ENCODE measurements around the gene CERCAM.
"Not testable (repeated sequence)": the region's sequence is repeated elsewhere in the genome, so short reads cannot be mapped to it uniquely, and the experiment has no call there.

Gene CERCAM

GRCh38 chr9:128421482-128421996 lies 882 bp downstream of the CERCAM start:
- no peak for DNase-seq (ENCODE audit: extremely low spot score)
- no peak for TF ChIP-seq CTCF (IDR thresholded peaks at IDR 0.05; ENCODE audit: control extremely low read depth, extremely low read depth, low read depth, missing control alignments)
- POLR2A ChIA-PET, result no interaction called here
- CTCF ChIA-PET, result interaction anchor here (0.9 to 7.6 kb wide), 8 partner anchors 10 to 408 kb away, joined by 3 to 49 read pairs (median 4); partner anchors contain the start of genes ODF2 and SPOUT1

GRCh38 chr9:128422022-128422782 lies 1.5 kb downstream of the CERCAM start:
- DNase-seq (ENCODE audit: extremely low spot score); POLR2A ChIA-PET: not testable (repeated sequence)
- CTCF ChIA-PET, result interaction anchor here (1.5 to 7.6 kb wide), 3 partner anchors 11 to 60 kb away, joined by 3 to 49 read pairs (median 38); no protein-coding TSS in a partner anchor

DNA sequence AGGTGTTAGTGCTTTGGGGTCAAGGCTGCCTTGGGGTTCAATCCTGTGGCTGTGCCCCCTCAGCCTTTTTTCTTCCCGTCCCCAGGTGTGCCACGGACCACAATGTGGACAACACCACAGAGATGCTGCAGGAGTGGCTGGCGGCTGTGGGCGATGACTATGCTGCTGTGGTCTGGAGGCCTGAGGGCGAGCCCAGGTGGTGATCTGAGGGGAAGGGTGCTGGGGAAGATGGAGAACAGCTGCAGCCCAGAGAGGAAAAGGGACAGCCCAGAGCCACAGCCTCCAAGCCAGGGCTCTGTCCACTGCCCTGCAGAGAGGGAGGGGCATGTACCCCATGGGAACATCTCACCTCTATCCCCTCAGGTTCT lies 2.1 kb downstream of the CERCAM start:
- no peak for DNase-seq (ENCODE audit: extremely low spot score)
- POLR2A ChIA-PET, result no interaction called here
- TF ChIP-seq CTCF (IDR thresholded peaks at IDR 0.05; ENCODE audit: control extremely low read depth, extremely low read depth, low read depth, missing control alignments), result no peak
- CTCF ChIA-PET, result interaction anchor here (1.5 to 7.6 kb wide), 3 partner anchors 11 to 60 kb away, joined by 3 to 49 read pairs (median 38); no protein-coding TSS in a partner anchor

GRCh38 chr9:128423356-128423755 lies 2.7 kb downstream of the CERCAM start:
- ChIA-PET POLR2A (interaction anchor here (0.7 kb wide), 1 partner anchor 594 kb away, joined by 3 read pairs; no protein-coding TSS in a partner anchor), CTCF (interaction anchor here (1.0 to 7.6 kb wide), 2 partner anchors 15 to 61 kb away, joined by 4 to 49 read pairs; no protein-coding TSS in a partner anchor)
- DNase-seq (ENCODE audit: extremely low spot score), result not testable (repeated sequence)

- POLR2A ChIA-PET, result no interaction called here
- CTCF ChIA-PET, result interaction anchor here (1.0 to 7.6 kb wide), 2 partner anchors 14 to 62 kb away, joined by 4 to 49 read pairs; no protein-coding TSS in a partner anchor
Measured at GRCh38 chr9:128424268-128424780, 3.7 kb downstream of the CERCAM start.

GRCh38 chr9:128428644-128429512 lies 8.2 kb downstream of the CERCAM start:
- no peak for DNase-seq (ENCODE audit: extremely low spot score)
- TF ChIP-seq CTCF (IDR thresholded peaks at IDR 0.05; ENCODE audit: control extremely low read depth, extremely low read depth, low read depth, missing control alignments), result no peak
- CTCF ChIA-PET, result interaction anchor here (1.0 to 4.4 kb wide), 4 partner anchors 9 to 13 kb away, joined by 3 to 22 read pairs (median 6); no protein-coding TSS in a partner anchor
- POLR2A ChIA-PET, result interaction anchor here (0.7 kb wide), 1 partner anchor 46 kb away, joined by 3 read pairs; no protein-coding TSS in a partner anchor

More at GRCh38 chr9:128424268-128424780, 3.7 kb downstream of the CERCAM start:
- DNase-seq (ENCODE audit: extremely low spot score), result no peak
- no peak for TF ChIP-seq CTCF (IDR thresholded peaks at IDR 0.05; ENCODE audit: control extremely low read depth, extremely low read depth, low read depth, missing control alignments)

DNA sequence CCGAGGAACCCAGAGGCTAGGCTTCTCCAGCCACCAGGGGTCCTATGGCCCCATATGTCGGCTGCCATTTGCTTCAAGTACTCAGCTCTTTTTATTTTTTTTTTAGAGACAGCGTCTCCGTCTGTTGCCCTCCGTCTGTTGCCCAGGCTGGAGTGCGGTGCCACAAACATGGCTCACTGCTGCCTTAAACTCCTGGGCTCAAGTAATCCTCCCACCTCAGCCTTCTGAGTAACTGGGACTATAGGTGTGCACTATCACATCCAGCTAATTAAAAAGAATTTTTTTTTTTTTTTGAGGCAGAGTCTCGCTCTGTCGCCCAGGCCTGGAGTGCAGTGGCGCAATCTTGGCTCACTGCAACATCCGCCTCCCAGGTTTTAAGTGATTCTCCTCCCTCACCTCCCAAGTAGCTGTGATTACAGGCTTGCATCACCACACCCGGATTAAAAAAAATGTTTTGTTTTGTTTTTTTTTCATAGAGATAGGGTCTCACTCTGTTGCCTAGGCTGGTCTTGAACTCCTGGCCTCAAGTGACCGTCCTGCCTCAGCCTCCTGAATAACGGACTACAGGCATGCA lies 8.9 kb downstream of the CERCAM start:
- POLR2A ChIA-PET, result interaction anchor here (0.7 kb wide), 1 partner anchor 47 kb away, joined by 3 read pairs; no protein-coding TSS in a partner anchor
- no peak for TF ChIP-seq CTCF (IDR thresholded peaks at IDR 0.05; ENCODE audit: control extremely low read depth, extremely low read depth, low read depth, missing control alignments)
- CTCF ChIA-PET, result interaction anchor here (1.0 to 4.4 kb wide), 4 partner anchors 9 to 12 kb away, joined by 3 to 22 read pairs (median 8); no protein-coding TSS in a partner anchor
- DNase-seq (ENCODE audit: extremely low spot score), result no peak
